Fibroblast of pulmonary artery (primary cell): ENCODE results near the gene AGGF1.
"Not testable (repeated sequence)": the region's sequence is repeated elsewhere in the genome, so short reads cannot be mapped to it uniquely, and the experiment has no call there.

ENCODE experiments used
- DNase-seq: peaks from one replicate; pipeline ENCODE4 v3.0.0-alpha.2; 2010; ENCODE audit warnings: low read depth
- H3K4me3 ChIP-seq: replicated peaks from 2 replicates; pipeline ENCODE4 v1.5.1; 2011; ENCODE audit warnings: low read depth, mild to moderate bottlenecking, control low read depth, low read length, moderate library complexity
- TF ChIP-seq, protein P1 (sequence below): IDR thresholded peaks from 2 replicates; pipeline ENCODE4 v1.5.1; 2011; ENCODE audit warnings: mild to moderate bottlenecking, control low read depth, low read length, inconsistent platforms; ENCODE audit errors: missing control alignments

Gene AGGF1

DNA sequence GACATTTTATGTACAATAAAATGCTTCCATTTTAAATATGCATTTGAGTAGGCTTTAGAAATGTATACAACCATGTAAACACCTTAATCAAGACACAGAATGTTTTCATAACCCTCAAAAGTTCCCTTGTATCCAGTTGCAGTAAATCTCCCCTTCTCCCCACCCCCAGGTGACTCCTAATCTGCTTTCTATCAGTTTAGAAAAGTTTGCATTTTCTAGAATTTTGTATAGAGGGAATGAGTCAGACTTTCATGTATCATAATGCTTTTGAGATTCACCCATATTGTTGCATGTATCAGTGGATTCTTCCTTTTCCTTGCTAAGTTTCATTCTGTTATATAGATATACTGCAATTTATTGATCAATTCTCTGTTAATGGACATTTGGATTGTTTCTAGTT is 74.6 kb downstream of the AGGF1 start:
- TF ChIP-seq, protein P1, sequence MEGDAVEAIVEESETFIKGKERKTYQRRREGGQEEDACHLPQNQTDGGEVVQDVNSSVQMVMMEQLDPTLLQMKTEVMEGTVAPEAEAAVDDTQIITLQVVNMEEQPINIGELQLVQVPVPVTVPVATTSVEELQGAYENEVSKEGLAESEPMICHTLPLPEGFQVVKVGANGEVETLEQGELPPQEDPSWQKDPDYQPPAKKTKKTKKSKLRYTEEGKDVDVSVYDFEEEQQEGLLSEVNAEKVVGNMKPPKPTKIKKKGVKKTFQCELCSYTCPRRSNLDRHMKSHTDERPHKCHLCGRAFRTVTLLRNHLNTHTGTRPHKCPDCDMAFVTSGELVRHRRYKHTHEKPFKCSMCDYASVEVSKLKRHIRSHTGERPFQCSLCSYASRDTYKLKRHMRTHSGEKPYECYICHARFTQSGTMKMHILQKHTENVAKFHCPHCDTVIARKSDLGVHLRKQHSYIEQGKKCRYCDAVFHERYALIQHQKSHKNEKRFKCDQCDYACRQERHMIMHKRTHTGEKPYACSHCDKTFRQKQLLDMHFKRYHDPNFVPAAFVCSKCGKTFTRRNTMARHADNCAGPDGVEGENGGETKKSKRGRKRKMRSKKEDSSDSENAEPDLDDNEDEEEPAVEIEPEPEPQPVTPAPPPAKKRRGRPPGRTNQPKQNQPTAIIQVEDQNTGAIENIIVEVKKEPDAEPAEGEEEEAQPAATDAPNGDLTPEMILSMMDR = no peak
- no peak for DNase-seq
- H3K4me3 ChIP-seq = no peak overlapping the region

DNA sequence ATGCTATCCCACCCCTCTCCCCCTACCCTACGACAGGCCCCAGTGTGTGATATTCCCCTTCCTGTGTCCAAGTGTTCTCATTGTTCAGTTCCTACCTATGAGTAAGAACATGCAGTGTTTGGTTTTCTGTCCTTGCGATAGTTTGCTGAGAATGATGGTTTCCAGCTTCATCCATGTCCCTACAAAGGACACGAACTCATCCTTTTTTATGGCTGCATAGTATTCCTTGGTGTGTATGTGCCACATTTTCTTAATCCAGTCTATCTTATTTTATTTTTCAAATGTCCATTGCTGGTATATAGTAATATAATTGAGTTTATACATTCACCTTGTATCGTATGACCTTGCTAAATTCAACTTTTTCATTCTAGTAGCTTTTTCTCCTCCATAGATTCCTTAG is 76.8 kb downstream of the AGGF1 start:
- DNase-seq, H3K4me3 ChIP-seq: not testable (repeated sequence)
